ENCODE measurements around the gene ASXL1.
"Not testable (repeated sequence)": the region's sequence is repeated elsewhere in the genome, so short reads cannot be mapped to it uniquely, and the experiment has no call there.

ASXL1 gene

GRCh38 chr20:32363492-32363891 is 5.4 kb downstream of the ASXL1 start:
- no peak for DNase-seq

- no peak for DNase-seq
Observed at GRCh38 chr20:32364554-32365208, 6.5 kb downstream of the ASXL1 start.

DNA sequence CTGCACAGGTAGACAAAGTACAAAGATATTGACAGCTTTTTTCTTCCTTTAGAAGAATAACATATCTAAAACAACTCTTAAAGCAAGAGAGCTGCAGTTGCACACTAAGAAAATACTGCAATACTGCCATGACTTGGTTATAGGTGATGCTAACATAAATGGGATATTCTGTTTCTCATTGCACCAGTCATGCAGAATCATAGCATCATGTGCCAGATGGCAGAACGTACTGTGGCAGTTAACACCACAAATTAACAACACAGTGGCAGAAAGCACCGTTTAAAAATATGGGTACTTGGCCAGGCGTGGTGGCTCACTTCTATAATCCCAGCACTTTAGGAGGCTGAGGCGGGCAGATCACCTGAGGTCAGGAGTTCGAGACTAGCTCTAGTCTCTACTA is 7.4 kb downstream of the ASXL1 start:
- no peak for DNase-seq

GRCh38 chr20:32366380-32366779 is 8.2 kb downstream of the ASXL1 start:
- DNase-seq: no peak

GRCh38 chr20:32368323-32368722 is 10.2 kb downstream of the ASXL1 start:
- DNase-seq: no peak

GRCh38 chr20:32368925-32369324 is 10.8 kb downstream of the ASXL1 start:
- no peak for DNase-seq

DNA sequence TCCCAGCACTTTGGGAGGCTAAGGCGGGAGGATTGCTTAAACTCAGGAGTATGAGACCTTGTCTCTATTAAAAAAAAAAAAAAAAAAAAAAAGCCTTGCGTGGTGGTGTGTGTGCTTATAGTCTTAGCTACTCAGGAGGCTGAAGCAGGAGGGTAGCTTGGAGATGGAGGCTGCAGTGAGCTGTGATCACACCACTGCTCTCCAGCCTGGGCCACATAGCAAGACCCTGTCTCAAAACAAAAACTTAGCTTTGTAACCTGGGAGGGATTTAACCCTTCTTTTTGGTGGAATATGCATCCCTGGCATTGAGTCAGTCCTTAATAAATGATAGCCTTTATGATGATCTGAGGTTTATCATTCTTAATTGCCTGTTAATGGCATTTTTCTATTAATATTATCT is 12.8 kb downstream of the ASXL1 start:
- DNase-seq: no peak

DNA sequence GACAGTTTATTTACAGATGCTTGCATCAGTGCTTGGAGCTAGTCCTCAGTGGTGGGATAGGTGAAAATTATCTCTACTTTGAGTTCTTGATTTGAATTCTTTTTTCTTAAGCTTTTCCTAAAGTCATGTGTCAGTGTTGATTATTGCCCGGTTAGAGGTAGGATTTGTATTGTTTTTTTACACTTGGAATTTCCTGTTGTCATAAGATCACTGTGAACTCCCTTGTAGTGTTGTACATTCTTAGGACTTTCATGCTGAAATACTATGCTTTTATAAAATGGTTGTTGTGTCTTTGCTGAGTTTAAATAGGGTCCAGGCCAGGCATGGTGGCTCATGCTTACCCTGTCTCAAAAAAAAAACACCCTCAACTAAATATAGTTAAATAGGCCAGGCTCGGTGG is 20.3 kb downstream of the ASXL1 start:
- DNase-seq: peak in 1 of 2 experiments; percentile 36

DNA sequence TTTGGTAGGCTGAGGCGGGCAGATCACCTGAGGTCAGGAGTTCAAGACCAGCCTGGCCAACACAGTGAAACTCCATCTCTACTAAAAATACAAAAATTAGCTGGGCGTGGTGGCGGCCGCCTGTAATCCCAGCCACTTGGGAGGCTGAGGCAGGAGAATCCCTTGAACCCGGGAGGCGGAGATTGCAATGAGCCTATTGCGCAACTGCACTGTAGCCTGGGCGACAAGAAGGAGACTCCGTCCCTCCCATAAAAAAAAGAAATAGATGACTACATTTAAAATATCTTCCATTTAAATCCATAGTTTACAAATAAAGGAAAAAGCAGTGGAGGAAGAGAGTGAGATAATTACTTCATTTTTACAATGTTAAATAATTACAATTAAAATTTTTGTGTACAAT is 21.9 kb downstream of the ASXL1 start:
- not testable (repeated sequence) for DNase-seq

GRCh38 chr20:32380745-32381144 is 22.6 kb downstream of the ASXL1 start:
- DNase-seq: no peak

DNA sequence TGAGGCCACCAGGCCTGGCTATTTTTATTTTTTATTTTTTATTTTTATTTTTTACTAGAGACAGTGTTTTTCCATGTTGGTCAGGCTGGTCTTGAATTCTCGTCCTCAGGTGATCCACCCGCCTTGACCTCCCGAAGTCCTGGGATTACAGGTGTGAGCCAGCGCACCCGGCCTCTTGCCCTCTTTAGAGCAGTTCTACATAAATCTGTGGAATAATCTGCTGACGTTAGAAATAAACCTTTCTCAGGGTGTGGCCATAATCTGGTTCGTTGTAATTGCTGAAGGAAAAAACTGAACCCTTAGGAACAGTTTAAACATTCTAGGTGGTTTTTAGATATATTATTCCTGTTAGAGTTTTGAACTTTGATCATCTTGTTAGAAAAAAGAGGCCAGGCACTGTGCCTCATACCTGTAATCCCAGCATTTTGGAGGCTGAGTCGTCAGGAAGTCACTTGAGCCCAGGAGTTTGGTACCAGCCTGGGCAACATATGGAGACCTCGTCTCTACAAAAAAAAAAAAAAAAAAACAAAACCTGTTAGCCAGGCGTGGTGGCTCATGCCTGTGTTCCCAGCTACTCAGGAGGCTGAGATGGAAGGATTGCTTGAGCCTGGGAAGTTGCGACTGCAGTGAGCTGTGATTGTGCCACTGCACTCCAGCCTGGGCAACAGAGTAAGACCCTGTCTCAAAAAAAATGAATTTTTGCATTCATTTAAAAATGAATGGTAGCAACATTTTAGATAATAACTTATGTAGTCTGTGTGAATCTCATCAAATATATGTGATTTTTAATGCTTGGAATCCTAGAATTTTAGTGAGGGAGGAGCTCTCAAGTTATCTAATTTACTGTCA is 24.2 kb downstream of the ASXL1 start:
- no peak for DNase-seq

- DNase-seq: not testable (repeated sequence)
Observed at GRCh38 chr20:32383441-32383840, 25.3 kb downstream of the ASXL1 start.

GRCh38 chr20:32385541-32385940 is 27.4 kb downstream of the ASXL1 start:
- no peak for DNase-seq

DNA sequence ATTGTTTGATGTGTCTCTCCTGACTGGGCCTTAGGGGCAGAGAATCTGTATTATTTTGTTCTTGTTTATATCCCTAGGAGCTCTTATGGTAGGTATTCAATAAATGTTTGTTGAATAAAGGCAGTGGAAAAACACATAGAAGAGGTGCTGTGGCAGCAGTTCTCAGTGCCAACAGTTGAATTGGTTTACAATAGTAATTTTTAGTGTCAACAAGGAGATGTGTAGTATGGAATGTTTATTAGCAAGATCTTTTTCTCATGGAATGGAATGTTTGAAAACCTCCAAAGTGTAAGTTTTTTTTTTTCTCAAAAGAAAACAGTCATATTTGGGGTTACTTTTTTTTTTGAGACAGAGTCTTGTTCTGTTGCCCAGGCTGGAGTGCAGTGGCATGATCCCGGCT is 28.0 kb downstream of the ASXL1 start:
- DNase-seq: no peak

- no peak for DNase-seq
Observed at GRCh38 chr20:32387252-32387651, 29.1 kb downstream of the ASXL1 start.

DNA sequence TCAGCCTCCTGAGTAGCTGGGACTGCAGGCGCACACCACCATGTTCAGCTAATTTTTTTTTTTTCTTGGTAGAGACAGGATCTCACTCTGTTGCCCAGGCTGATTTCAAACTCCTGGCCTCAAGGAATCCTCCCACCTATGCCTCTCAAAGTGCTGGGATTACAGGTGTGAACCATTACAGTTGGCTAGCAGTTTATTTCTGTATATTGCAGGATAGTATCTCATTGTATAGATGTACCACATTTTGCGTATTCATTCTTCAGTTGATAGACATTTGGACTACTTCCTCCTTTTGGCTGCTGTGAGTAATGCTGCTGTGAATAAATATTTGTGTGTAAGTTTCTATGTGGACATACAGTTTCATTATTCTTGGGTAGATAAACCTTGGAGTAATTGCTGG is 32.9 kb downstream of the ASXL1 start:
- no peak for DNase-seq

GRCh38 chr20:32395066-32395465 is 36.9 kb downstream of the ASXL1 start:
- DNase-seq: no peak

DNA sequence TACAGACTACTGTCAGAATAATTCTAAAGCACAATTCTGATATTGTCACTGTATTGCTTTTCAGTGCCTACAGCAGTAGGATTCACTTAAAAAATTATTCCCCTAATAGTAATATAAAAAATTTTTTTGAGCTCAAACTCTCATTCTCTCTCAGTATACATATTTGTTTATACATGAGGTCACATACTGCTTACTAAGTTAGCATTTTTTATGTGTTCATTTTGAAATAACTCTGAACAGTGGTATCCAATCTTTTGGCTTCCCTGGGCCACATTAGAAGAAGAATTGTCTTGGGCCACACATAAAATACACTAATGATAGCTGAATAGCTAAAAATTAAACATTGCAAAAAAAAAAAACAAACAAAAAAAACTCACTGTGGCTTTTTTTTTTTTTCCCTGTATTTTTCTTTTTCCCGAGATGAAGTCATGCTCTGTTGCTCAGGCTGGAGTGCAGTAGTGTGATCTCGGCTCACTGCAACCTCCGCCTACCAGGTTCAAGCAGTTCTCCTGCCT is 38.6 kb downstream of the ASXL1 start:
- no peak for DNase-seq

DNA sequence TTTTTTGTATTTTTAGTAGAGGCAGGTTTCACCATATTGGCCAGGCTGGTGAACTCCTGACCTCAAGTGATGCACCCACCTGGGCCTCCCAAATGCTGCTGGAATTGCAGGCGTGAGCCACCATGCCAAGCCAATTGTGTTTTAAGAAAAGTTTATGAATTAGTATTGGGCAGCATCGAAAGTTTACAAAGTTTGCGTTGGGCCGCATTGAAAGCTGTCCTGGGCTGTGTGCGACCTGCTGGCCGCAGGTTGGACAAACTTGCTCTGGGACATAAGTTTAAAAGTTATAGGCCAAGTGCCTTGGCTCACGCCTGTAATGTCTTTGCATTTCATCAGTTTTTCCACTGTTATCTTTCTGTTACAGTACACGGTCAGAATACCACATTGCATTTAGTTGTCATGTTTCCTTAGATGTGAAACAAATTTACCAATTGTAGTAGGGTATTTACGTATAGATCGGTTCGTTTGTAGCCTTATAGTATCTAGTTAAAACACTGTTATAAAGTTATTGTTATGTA is 39.5 kb downstream of the ASXL1 start:
- no peak for DNase-seq

DNA sequence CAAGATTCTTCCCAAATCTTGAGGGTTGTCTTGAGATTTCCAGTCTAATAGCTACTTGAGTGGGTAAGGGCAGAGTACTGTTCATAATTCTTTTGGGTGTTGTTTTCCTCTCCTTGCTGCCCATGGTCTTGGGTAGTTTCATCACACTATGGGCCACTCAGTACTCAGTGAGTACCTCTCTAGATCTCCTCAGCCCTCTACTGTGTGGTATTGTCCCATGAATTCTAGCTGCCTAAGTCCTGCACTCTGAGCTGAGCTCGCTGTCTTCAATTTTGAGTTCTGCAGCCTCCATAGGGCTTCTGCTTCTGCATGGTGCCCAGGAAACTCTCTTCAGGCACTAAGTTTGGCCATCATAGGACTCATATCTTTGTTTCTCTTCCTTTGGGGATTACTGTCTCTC is 42.3 kb downstream of the ASXL1 start:
- no peak for DNase-seq

DNA sequence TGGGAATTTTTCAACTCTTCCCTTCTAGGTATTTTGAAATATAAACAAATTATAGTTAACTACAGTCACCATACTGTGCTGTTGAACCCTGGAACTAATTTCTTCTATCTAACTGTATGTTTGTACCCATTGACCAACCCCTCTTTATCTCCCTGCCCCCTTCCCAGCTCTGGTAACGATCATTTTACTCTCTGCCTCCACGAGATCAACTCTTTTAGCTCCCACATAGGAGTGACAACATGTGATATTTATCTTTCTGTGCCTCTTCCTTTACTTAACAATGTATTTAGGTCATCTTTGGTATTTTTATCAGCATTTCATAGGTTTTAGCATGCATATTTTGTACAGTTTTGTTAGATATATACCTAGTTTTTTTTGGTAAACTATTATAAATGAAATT is 45.9 kb downstream of the ASXL1 start:
- DNase-seq: no peak

GRCh38 chr20:32406701-32407100 is 48.6 kb downstream of the ASXL1 start:
- DNase-seq: no peak

DNA sequence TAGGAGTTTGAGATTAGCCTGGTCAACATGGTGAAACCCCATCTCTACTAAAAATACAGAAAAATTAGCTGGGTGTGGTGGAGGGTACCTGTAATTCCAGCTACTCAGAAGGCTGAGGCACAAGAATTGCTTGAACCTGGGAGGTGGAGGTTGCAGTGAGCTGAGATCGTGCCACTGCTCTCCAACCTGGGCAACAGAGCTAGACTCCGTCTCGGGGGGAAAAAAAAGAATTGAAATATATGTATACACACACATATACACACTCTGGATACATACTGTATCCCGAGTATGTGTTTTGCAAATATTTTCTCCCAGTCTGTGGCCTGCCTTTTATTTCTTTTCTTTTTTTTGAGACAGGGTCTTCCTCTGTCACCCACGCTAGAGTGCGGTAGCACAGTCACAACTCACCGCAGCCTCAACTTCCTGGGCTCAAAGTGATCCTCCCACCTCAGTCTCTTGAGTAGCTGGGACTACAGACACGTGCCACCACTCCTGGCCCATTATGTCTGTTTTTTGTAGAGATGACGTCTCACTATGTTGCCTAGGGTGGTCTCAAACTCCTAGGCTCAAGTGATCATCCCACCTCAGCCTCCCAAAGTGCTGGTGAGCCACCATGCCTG is 49.1 kb downstream of the ASXL1 start:
- not testable (repeated sequence) for DNase-seq
